GM18508 (cell line): Measurements from ENCODE around the gene IFT52.
"Not testable (repeated sequence)": the region's sequence is repeated elsewhere in the genome, so short reads cannot be mapped to it uniquely, and the experiment has no call there.

Source experiments
- ATAC-seq: cut with Tn5 transposase; IDR thresholded peaks from one replicate; pipeline ENCODE4 v1.9.1; 2021; ENCODE audit warnings: moderate number of reproducible peaks; ENCODE audit not compliant: insufficient read depth, unreplicated experiment

Gene IFT52

DNA sequence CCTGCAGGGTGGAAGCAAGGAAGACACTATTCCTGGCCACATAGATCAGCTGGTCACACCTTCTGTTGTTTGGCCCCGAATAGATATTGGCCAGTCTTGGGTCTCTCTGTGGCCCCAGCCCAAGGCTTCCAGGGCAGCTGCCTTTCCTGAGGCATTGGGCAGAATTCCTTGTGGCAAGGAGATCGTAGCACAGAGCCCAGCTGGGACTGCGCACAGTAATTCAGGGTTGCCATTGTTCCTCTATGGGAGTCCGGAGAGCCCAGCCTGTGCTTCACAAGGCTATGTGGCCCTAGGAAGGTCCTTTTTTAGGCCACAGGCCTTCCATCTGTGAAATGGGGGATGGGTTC, 25.0 kb upstream of the IFT52 start:
- no peak for ATAC-seq

DNA sequence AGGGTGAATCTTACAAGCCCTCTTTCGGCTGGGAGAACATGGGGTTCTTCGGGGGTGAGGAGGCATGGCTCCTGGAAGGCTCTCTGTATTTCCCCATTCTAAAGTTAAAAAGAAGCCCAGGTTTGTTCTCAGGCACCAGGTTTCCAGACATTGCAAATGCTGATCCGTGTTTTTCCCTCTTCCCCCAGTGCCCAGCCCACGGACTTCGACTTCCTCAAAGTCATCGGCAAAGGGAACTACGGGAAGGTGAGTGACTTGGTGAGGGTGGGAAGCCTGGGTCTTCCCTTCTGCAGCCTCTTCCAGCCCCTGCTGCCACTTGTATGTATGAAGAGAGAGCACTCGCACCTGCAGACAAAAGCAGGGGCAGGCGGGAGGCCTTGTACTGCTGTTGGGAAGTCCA, 23.3 kb upstream of the IFT52 start:
- ATAC-seq: no peak

- ATAC-seq: no peak
Observed at GRCh38 chr20:43568706-43569105, 22.0 kb upstream of the IFT52 start.

- ATAC-seq: no peak
Observed at GRCh38 chr20:43569282-43569681, 21.5 kb upstream of the IFT52 start.

DNA sequence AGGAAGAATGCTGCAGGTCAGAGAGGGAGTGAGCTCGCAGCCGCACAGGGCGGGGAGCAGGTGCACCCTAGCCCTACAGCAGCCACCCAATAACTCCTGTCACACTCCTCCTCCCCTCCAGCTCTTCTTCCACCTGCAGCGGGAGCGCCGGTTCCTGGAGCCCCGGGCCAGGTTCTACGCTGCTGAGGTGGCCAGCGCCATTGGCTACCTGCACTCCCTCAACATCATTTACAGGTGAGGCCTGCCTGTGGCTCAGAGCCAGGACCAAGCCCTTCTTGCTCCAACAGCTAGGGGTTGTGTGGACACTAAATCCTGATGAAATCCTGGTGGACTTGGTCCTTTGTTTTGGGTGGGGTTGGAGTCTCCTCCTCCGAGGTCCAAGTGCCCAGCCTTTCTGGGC, 20.2 kb upstream of the IFT52 start:
- no peak for ATAC-seq

DNA sequence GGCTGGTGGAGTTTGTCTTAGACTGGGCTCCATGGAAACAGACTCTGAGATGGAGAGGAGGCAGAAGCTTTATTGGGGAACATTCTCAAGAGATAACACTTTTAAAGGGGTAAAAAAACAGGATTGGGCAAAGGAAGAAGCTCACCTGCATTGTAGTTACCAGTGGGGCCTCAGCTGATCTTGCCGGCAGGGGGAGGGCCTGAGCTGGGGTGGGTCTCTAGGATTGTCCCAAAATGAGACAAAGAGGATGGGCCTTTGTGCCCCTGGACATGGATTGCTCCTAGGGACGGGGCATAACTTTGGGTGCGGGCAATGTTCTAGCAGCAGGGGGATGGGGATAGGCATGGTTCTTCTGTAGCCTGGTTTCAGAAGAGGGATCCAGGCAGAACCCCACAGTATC, 19.4 kb upstream of the IFT52 start:
- no peak for ATAC-seq

DNA sequence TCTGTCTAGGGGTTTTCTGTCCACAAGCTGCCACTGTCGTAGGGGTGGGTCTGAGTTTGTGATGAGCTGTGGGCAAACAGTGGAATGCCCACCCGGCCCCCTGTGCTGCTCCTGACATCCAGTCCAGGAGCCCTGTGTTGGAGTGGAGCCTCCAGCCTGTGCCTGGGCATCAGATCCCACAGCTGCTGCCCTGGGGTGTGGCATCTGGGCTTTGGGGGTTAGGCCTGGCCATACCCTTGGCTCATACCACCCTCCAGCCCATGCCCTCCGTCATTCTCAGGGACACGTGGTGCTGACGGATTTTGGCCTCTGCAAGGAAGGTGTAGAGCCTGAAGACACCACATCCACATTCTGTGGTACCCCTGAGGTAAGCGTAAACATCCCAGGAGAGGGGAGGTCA, 19.0 kb upstream of the IFT52 start:
- ATAC-seq: no peak

- no peak for ATAC-seq
Observed at GRCh38 chr20:43572891-43573290, 17.8 kb upstream of the IFT52 start.

- no peak for ATAC-seq
Observed at GRCh38 chr20:43576108-43576507, 14.6 kb upstream of the IFT52 start.

DNA sequence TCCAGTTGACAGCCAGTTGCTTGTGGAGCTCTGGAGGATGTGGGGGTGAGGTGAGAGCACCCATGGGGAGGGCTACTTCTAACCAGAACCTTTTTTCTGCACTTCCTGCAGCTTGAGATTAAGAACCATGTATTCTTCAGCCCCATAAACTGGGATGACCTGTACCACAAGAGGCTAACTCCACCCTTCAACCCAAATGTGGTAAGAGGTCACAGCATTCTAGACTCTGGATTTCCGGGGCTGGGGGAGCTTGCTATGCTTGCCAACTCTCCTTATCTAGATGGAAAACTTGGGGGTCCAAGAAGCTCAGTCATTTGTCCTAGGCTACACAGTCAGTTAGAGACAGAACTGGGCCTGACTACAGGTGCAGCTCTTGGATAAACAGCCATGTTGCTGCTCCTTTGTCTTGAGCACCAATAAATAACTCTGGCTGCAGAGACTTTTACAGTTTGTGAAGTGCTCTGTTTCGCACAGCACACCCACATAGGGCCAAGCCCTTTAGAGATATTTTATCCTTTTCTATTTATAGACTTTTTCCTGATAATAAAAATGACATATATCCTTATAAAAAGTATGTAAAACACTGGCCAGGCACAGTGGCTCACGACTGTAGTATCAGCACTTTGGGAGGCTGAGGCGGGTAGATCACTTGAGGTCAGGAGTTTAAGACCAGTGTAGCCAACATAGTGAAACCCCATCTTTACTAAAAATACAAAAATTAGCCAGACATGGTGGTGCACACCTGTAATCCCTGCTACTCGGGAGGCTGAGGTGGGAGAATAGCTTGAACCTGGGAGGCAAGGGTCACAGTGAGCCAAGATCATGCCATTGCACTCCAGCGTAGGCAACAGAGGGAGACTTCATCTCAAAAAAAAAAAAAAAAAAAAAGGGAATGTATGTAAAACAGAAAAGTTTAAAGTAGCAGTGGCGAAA, 10.6 kb upstream of the IFT52 start:
- ATAC-seq: no peak

GRCh38 chr20:43583133-43583864, 7.4 kb upstream of the IFT52 start:
- ATAC-seq: no peak

DNA sequence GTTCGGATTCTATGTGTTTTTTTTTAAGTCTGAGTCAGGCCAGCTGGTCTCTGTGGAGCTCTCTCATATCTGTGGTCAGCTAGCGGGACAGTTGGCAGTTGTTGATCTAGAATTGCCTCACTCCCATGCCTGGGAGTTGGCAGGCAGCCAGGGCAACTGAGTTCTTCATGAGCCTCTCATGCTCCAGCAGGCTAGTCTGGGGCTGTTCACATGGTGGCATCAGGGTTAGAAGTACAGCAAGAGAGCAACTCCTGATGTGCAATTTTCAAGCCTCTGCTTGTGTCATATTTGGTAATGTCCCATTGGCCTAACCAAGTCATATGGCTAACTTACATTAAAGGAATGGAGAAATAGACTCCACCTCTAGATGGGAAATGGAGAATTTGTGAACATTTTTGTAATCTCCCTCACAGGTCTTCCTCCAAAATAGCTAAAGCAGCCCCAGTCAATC, 6.7 kb upstream of the IFT52 start:
- ATAC-seq: no peak

DNA sequence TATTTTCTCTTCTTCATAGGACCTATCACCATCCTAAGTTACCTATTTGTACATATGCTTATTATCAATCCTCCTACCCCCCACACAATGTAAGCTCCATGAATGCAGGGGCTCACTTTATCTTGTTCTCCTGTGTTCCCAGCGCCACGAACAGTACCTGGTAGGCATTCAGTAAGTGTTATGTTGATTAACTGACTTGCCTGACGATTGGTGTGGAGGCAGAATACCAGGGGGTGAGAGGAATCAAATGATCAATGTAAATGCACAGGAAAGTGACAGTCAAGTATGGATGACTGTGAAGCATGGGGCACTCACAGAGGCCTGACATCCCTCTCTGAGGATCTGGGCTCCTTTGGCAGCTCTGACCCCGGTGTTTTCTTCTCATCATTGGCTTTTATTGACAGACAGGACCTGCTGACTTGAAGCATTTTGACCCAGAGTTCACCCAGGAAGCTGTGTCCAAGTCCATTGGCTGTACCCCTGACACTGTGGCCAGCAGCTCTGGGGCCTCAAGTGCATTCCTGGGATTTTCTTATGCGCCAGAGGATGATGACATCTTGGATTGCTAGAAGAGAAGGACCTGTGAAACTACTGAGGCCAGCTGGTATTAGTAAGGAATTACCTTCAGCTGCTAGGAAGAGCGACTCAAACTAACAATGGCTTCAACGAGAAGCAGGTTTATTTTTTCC, 6.1 kb upstream of the IFT52 start:
- ATAC-seq: no peak

DNA sequence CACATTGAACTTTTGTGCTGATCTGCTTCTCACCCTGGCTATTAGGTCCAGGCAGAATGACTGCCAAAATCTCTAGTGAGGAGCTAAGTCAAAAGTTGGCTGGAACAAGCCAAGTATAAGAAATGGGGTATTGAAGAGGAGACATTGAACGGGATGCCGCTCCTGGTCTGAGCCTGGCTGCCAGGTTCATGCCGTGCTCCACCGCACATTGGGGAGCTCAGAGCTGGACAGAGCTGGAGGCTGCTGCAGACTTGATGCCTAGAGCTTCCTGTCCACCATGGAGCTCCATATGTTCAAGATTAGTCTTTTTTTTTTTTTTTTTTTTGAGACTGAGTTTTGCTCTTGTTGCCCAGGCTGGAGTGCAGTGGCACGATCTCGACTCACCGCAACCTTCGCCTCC, 4.1 kb upstream of the IFT52 start:
- ATAC-seq: no peak

DNA sequence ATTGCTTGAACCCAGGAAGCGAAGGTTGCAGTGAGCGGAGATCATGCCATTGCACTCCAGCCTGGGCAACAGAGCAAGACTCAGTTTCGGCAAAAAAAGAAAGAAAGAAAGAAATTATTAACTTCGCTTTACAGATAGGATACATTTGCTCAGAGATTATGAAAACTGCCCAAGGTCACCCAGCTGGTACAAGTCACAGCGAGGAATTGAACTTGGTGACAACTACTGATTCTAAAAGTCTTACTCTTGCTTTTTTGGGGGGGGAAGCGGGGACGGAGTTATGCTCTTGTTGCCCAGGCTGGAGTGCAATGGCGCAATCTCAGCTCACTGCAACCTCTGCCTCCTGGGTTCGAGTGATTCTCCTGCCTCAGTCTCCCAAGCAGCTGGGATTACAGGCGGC, 2.2 kb upstream of the IFT52 start:
- not testable (repeated sequence) for ATAC-seq

DNA sequence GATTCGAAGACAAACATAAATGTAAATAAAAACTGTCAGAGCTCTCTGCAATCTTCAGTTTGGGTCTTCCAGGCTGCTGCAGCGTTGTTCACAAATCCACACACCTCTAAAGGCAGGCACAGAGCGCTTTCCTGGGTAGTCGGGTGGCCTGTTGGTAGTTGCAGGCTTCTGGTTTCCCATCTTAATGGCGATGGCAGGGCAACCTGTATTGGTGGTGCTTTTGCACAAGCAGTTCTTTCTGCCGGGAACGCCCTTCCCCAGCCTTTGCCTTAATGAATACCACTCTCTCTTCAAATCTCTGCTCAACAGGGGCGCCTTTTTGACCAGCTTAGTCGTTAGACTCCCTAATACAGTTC, 723 bp upstream of the IFT52 start:
- ATAC-seq: no peak

DNA sequence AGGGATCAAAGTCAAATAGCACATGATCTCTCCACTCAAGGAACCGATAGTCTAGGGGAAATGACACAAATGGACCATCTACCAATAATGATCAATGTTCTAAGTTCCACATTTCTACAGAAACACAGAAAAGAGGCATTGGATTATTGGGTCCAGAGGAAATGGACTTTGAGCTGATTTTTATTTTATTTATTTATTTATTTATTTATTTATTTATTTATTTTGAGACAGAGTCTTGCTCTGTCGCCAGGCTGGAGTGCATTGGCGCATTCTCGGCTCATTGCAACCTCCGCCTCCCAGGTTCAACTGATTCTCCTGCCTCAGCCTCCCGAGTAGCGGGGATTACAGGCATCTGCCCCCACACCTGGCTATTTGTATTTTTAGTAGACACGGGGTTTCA, 11.2 kb downstream of the IFT52 start:
- ATAC-seq: not testable (repeated sequence)

- ATAC-seq: no peak
Observed at GRCh38 chr20:43603124-43603523, 12.4 kb downstream of the IFT52 start.

DNA sequence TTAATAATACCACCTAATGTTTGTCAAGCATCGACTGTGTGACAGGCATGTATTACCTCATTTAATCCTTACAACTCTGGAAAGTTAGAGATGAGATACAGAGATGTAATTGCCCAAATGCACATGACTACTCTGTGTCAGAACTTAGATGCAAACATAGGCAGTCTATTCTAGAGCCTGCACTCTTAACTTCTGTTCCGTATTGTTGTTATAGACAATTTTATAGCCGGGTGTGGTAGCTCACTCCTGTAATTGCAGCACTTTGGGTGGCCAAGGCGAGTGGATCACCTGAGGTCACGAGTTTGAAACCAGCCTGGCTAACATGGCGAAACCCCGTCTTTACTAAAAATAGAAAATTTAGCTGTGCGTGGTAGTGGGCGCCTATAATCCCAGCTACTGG, 15.0 kb downstream of the IFT52 start:
- no peak for ATAC-seq

DNA sequence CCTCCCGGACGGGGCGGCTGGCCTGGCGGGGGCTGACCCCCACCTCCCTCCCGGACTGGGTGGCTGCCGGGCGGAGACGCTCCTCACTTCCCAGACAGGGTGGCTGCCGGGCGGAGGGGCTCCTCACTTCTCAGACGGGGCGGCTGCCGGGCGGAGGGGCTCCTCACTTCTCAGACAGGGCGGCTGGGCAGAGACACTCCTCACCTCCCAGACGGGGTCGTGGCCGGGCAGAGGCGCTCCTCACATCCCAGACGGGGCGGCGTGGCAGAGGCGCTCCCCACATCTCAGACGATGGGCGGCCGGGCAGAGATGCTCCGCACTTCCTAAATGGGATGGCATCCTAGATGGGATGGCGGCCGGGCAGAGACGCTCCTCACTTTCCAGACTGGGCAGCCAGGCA, 16.5 kb downstream of the IFT52 start:
- ATAC-seq: not testable (repeated sequence)

- ATAC-seq: no peak
Observed at GRCh38 chr20:43631598-43631997, 40.9 kb downstream of the IFT52 start.
